Stimulated activated naive B cell treated with anti-CD40 and anti-IgM and Interleukin-4, amounts not matched to agents 10 μg/mL and 1 μg/mL and 100 μg/mL, for 72 hours (primary cell): ENCODE results near the gene FOXC1.
A peak's percentile ranks its signal among the peaks of the same experiment; 100 is the strongest.

Experiments used
- ATAC-seq, 2 donors: fragments of 150-1000 bp; cut with Tn5 transposase; replicated peaks; 2 replicates each; pipeline ENCODE4 v1.10.0; 2021; ENCODE audit warnings: moderate library complexity in 1 of 2
- DNase-seq: peaks from one replicate; pipeline ENCODE4 v3.0.0; 2021
- H3K27ac Mint-ChIP-seq: one replicate; pipeline ENCODE4 v1.8.0; 2022; ENCODE audit warnings: mild to moderate bottlenecking, mixed read lengths
- H3K27me3 Mint-ChIP-seq, 2 donors: one replicate each; pipeline ENCODE4 v1.8.0; 2022; ENCODE audit warnings: mixed read lengths in 2 of 2
- H3K36me3 Mint-ChIP-seq, 2 donors: one replicate each; pipeline ENCODE4 v1.8.0; 2022; ENCODE audit warnings: mixed read lengths in 2 of 2, mild to moderate bottlenecking in 1 of 2
- H3K4me1 Mint-ChIP-seq, 2 donors: one replicate each; pipeline ENCODE4 v1.8.0; 2022; ENCODE audit warnings: mixed read lengths in 2 of 2, mild to moderate bottlenecking in 1 of 2
- H3K4me3 Mint-ChIP-seq, 2 donors: one replicate each; pipeline ENCODE4 v1.8.0; 2022; ENCODE audit warnings: mild to moderate bottlenecking in 2 of 2, mixed read lengths in 2 of 2, moderate library complexity in 1 of 2
- H3K9me3 Mint-ChIP-seq, 2 donors: one replicate each; pipeline ENCODE4 v1.8.0; 2022; ENCODE audit warnings: mixed read lengths in 2 of 2, mild to moderate bottlenecking in 1 of 2

FOXC1 gene

DNA sequence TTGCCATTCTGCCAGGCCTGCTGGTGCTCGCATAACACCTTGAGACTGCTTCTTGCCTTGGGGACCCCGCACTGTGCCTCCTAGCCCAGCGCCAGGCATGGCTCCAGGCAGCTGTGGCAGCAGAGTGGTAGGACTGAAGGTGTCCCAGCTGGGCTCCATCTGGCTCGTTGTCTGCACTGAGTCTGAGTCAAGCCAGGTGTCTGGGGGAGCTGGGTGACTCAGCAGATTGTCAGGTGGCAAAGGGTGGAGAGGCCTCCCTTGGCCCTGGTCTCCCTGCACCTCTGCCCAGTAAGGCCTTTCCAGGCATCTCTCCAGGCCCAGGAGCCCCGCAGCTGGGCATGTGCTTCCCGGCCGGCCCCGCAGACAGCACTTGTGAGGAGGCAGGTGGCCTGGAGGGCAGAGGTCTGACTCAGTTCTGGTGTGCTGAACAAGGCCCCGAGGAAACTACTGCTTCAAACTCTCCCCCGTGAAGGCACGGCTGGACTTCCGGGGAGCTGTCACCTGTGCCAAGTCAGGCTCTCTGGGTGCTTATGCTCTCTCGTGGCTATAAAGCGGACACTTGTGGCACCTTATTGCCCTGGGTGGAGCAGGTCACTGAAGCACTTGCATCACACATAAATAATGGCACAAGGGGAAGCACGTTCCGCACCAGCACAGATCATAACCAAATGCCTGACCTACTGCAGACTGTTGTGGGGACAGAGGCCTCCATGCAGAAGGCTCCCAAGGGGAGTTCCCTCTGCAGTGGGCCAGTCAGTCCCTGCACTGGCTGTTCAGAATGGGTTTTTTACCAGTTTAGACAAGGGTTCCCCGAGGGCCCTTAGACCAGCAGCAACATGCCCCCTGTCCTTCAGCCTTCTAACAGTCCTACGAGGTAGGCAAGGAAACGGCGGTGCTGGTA lies 27.5 kb downstream of the FOXC1 start:
- no peak overlapping the region for H3K4me3 Mint-ChIP-seq
- H3K9me3 Mint-ChIP-seq: no peaks in the 10 kb centered on the region
- H3K27ac Mint-ChIP-seq: no peak overlapping the region
- peaks cover 15 to 20% of the 10 kb centered on the region in 2 donors for H3K4me1 Mint-ChIP-seq
- peaks cover 19 to 39% of the 10 kb centered on the region in 2 donors for H3K36me3 Mint-ChIP-seq
- ATAC-seq (peak; percentile 94 to 97), DNase-seq (no peak)
- peaks cover 8 to 18% of the 10 kb centered on the region in 2 donors for H3K27me3 Mint-ChIP-seq

DNA sequence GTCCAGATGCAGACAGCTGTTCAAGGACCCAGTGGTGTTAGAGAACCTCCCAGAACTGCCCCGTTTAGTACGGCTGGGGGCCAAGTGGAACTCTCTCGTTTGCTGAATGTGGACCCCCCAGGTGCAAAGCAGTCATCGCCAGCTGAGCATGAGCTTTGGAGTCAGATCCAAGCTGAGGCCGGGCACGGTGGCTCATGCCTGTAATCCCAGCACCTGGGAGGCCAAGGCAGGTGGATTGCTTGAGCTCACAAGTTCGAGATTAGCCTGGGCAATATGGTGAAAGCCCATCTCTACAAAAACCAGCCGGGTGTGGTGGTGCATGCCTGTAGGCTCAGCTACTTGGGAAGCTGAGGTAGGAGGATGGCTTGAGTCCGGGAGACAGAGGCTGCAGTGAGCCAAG lies 29.7 kb downstream of the FOXC1 start:
- ATAC-seq (no peak), DNase-seq (no peak)
- H3K27me3 Mint-ChIP-seq: peaks cover 0 to 4% of the 10 kb centered on the region in 2 donors

DNA sequence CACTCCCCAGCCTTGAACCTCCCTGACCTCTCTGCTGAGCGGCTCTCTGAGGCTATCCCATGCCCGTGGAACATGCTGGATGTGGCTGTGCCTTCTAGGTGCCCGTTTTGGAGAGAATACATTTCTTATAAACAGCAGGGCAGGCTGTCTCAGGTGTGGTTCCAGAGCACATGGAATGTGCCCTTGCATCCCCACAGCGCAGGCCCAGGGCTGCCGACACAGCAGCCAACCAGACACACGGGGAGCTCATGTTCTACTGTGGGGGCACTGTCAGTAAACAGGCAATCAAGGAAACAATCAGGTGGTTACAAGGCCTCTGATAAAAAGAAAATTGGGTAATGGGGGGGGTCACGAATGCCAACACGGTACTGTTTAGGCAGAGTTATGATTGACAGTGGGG lies 30.8 kb downstream of the FOXC1 start:
- Mint-ChIP-seq H3K4me3 (no peak overlapping the region), H3K36me3 (peaks cover 17 to 38% of the 10 kb centered on the region in 2 donors), H3K27ac (no peak overlapping the region), H3K4me1 (peaks cover 16 to 24% of the 10 kb centered on the region in 2 donors), H3K27me3 (peaks cover 4 to 5% of the 10 kb centered on the region in 2 donors), H3K9me3 (no peaks in the 10 kb centered on the region)
- ATAC-seq: no peak
- DNase-seq: no peak

More for the DNA sequence above, 29.7 kb downstream of the FOXC1 start:
- no peak overlapping the region for H3K4me3 Mint-ChIP-seq
- H3K9me3 Mint-ChIP-seq: no peaks in the 10 kb centered on the region
- no peak overlapping the region for H3K27ac Mint-ChIP-seq
- peaks cover 15 to 22% of the 10 kb centered on the region in 2 donors for H3K4me1 Mint-ChIP-seq
- H3K36me3 Mint-ChIP-seq: peaks cover 18 to 39% of the 10 kb centered on the region in 2 donors

DNA sequence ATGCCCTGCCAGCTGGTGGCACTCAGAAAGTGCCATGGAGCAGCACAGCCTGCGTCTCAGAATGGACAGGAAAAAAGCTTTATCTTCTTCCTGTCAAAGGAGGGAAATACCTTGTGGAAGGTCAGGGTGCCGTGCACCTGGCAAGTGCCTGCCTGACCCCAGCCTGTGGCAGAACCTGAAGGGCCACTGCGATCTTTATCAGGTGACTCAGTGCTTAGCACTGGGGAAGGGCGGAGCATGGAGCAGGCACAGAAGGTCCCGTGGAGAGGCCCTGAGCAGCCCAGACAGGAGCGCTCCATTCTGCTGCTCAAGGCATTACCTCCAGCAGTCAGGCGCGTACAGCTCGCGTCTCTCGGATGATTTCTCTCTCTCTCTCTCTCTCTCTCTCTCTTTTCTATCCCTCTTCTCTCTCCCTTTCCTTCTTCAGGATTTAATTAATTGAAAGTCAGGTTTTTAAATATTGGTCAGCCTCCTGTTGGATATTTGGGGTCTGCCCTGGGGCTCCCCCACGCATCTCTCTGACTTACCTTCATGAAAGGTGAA lies 31.7 kb downstream of the FOXC1 start:
- DNase-seq (no peak), ATAC-seq (no peak)
- peaks cover 6 to 8% of the 10 kb centered on the region in 2 donors for H3K27me3 Mint-ChIP-seq
- H3K36me3 Mint-ChIP-seq: peaks cover 12 to 36% of the 10 kb centered on the region in 2 donors
- no peaks in the 10 kb centered on the region for H3K9me3 Mint-ChIP-seq
- peaks cover 17 to 20% of the 10 kb centered on the region in 2 donors for H3K4me1 Mint-ChIP-seq
- no peak overlapping the region for H3K27ac Mint-ChIP-seq
- no peak overlapping the region for H3K4me3 Mint-ChIP-seq

DNA sequence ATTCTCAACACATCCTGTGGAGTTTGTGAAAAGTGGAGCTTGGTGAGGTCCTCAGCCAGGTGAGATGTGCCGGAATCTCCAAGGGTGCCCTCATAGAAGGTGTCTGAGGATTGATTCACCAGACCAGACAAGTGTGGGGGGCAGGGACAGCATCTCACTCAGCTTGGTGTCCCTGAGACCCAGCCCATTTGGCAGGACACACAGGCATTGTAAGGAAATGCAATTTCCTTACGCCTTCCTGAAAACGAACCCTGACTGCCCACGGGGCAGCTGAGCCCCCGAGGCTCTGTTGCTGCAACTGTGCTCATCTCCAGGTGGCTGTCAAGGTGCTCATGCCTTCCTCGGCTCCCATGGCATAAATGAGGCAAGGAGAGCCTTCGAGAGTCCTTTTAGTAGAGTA lies 33.4 kb downstream of the FOXC1 start:
- H3K27me3 Mint-ChIP-seq: peaks cover 6 to 8% of the 10 kb centered on the region in 2 donors
- no peak overlapping the region for H3K4me3 Mint-ChIP-seq
- peaks cover 10 to 33% of the 10 kb centered on the region in 2 donors for H3K36me3 Mint-ChIP-seq
- H3K4me1 Mint-ChIP-seq: peaks cover 4% of the 10 kb centered on the region in 2 donors
- H3K9me3 Mint-ChIP-seq: no peaks in the 10 kb centered on the region
- DNase-seq (no peak), ATAC-seq (no peak)
- H3K27ac Mint-ChIP-seq: no peak overlapping the region

GRCh38 chr6:1643830-1644445 lies 34.2 kb downstream of the FOXC1 start:
- Mint-ChIP-seq H3K27ac (no peak overlapping the region), H3K4me3 (no peak overlapping the region), H3K4me1 (peaks cover 4% of the 10 kb centered on the region in 2 donors), H3K9me3 (no peaks in the 10 kb centered on the region), H3K36me3 (peaks cover 8 to 29% of the 10 kb centered on the region in 2 donors), H3K27me3 (peaks cover 6 to 8% of the 10 kb centered on the region in 2 donors)
- no peak for DNase-seq
- peak in 1 of 2 donors; percentile 23 for ATAC-seq

- Mint-ChIP-seq H3K9me3 (no peaks in the 10 kb centered on the region), H3K4me3 (no peak overlapping the region), H3K27ac (no peak overlapping the region), H3K36me3 (peaks cover 5 to 27% of the 10 kb centered on the region in 2 donors), H3K27me3 (peaks cover 6 to 8% of the 10 kb centered on the region in 2 donors), H3K4me1 (peaks cover 4% of the 10 kb centered on the region in 2 donors)
- no peak for DNase-seq
- ATAC-seq: no peak
Measured at GRCh38 chr6:1644516-1645060, 34.9 kb downstream of the FOXC1 start.

DNA sequence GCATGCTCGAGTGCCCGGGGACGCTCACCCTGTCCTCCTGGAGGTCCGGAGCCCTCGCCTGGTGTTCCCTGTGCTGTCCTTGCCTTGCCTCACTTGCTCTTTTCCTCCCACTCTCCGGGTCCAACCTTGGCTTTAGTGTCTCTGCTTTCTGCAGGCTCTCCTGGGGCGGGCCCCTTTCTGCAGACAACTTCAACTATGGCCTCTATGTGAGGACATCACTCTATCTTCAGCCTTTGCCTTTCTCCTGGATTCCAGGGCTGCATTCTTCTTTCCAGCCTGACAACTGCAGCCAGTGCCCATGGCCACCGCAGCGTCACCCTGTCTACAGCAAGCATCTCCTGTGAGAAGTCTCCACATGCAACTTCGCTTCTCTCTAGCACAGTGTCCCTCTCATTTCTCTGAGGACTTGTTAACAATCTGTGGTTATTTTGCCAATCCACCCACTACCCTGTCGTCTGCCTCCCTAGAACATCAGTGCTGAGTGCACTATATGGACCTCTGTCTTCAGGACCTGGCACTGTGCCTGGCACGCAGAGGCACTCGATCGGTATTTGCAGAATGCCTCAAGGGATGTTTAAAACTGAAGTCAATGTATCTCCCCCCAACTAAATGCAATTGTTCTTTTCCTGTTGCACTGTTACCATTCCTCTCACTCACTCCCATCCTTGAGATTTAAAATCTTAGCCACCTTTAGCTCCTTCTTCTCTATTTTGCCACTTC lies 35.9 kb downstream of the FOXC1 start:
- peaks cover 6 to 8% of the 10 kb centered on the region in 2 donors for H3K27me3 Mint-ChIP-seq
- no peak overlapping the region for H3K27ac Mint-ChIP-seq
- ATAC-seq (no peak), DNase-seq (no peak)
- peaks cover 2 to 22% of the 10 kb centered on the region in 2 donors for H3K36me3 Mint-ChIP-seq
- H3K4me1 Mint-ChIP-seq: peaks cover 4% of the 10 kb centered on the region in 2 donors
- no peaks in the 10 kb centered on the region for H3K9me3 Mint-ChIP-seq
- no peak overlapping the region for H3K4me3 Mint-ChIP-seq

DNA sequence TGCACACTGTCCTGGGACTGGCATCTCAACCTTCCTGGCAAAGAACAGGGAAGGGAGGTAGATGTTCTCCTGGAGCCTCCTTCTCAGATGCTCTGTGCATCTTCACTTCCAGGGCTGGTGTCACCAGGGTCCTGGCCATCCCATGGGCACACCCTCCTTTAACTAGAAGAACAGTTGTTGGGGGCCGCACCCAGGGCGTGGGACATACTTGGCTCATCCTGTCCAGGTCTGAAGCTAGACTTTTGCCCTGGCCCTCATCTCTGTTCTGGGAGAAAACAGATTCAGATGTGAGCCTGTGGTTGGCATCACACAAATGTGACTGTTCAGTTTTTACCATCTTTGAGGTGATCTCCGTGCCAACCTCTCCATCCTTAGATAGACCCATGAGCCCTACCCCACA lies 41.6 kb downstream of the FOXC1 start:
- Mint-ChIP-seq H3K27me3 (no peaks in the 10 kb centered on the region), H3K36me3 (peaks cover 0 to 2% of the 10 kb centered on the region in 2 donors), H3K27ac (no peak overlapping the region), H3K4me1 (peaks cover 1 to 6% of the 10 kb centered on the region in 2 donors), H3K9me3 (no peaks in the 10 kb centered on the region), H3K4me3 (no peak overlapping the region)
- ATAC-seq: no peak
- no peak for DNase-seq

DNA sequence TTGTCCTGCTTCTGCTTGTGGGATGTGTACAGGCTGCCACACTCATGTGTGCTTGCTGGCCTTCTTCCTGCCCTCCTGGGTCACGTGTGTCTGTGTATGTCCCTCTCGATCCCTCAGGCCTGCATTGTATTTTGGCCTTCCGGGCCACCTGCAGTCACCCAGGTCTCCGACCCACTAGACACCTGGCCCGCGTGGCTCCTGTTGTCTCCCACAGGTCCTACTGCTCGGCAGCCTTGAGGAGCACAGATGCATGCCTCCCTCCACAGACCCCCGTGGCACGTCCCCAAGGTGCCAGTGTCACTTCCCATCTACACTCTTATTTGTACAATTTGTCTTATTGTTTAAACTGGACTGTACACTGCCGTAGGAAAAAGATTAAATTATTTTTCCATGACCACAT lies 43.1 kb downstream of the FOXC1 start:
- DNase-seq: no peak
- H3K27me3 Mint-ChIP-seq: no peaks in the 10 kb centered on the region
- H3K36me3 Mint-ChIP-seq: peaks cover 0 to 6% of the 10 kb centered on the region in 2 donors
- no peak overlapping the region for H3K4me3 Mint-ChIP-seq
- no peaks in the 10 kb centered on the region for H3K9me3 Mint-ChIP-seq
- H3K4me1 Mint-ChIP-seq: peaks cover 1 to 6% of the 10 kb centered on the region in 2 donors
- no peak for ATAC-seq
- no peak overlapping the region for H3K27ac Mint-ChIP-seq

GRCh38 chr6:1654054-1654453 lies 44.3 kb downstream of the FOXC1 start:
- ATAC-seq (peak; percentile 50 to 54), DNase-seq (no peak)
- no peak overlapping the region for H3K27ac Mint-ChIP-seq
- peaks cover 1 to 6% of the 10 kb centered on the region in 2 donors for H3K4me1 Mint-ChIP-seq
- H3K9me3 Mint-ChIP-seq: no peaks in the 10 kb centered on the region
- no peak overlapping the region for H3K4me3 Mint-ChIP-seq
- H3K36me3 Mint-ChIP-seq: peaks cover 0 to 6% of the 10 kb centered on the region in 2 donors
- peaks cover 0 to 3% of the 10 kb centered on the region in 2 donors for H3K27me3 Mint-ChIP-seq

- Mint-ChIP-seq H3K27me3 (peaks cover 9 to 18% of the 10 kb centered on the region in 2 donors), H3K27ac (no peak overlapping the region), H3K4me1 (peaks cover 1 to 9% of the 10 kb centered on the region in 2 donors), H3K4me3 (no peak overlapping the region), H3K36me3 (peaks cover 16 to 17% of the 10 kb centered on the region in 2 donors), H3K9me3 (no peaks in the 10 kb centered on the region)
- ATAC-seq (no peak), DNase-seq (no peak)
Measured at GRCh38 chr6:1657116-1657770, 47.5 kb downstream of the FOXC1 start.

GRCh38 chr6:1657771-1658165 lies 48.1 kb downstream of the FOXC1 start:
- ATAC-seq: no peak
- no peak for DNase-seq
- no peak overlapping the region for H3K27ac Mint-ChIP-seq
- peaks cover 15 to 20% of the 10 kb centered on the region in 2 donors for H3K27me3 Mint-ChIP-seq
- H3K9me3 Mint-ChIP-seq: no peaks in the 10 kb centered on the region
- no peak overlapping the region for H3K4me3 Mint-ChIP-seq
- H3K36me3 Mint-ChIP-seq: peaks cover 16 to 19% of the 10 kb centered on the region in 2 donors
- peaks cover 1 to 14% of the 10 kb centered on the region in 2 donors for H3K4me1 Mint-ChIP-seq
